C4-2B (cell line): ENCODE data around the gene PYDC1.

Source experiments
- H3K27ac ChIP-seq: fragments of 450-650 bp; 2 replicates; pipeline ENCODE4 v1.5.1; 2017
- CTCF ChIP-seq: fragments of 450-650 bp; conservative IDR thresholded peaks from 2 replicates; pipeline ENCODE4 v1.5.1; 2017; ENCODE audit warnings: mild to moderate bottlenecking
- ZFX ChIP-seq: fragments of 450-650 bp; IDR thresholded peaks from 2 replicates; pipeline ENCODE4 v1.6.1; 2017

Gene PYDC1

GRCh38 chr16:31191697-31192428, 25.1 kb downstream of the PYDC1 start:
- TF ChIP-seq CTCF (no peak), ZFX (no peak)
- no peak overlapping the region for H3K27ac ChIP-seq

- TF ChIP-seq CTCF (no peak), ZFX (no peak)
- H3K27ac ChIP-seq: no peak overlapping the region
Observed at GRCh38 chr16:31190818-31191444, 26.0 kb downstream of the PYDC1 start.

- no peak overlapping the region for H3K27ac ChIP-seq
- TF ChIP-seq CTCF (no peak), ZFX (no peak)
Observed at GRCh38 chr16:31190061-31190460, 26.9 kb downstream of the PYDC1 start.

GRCh38 chr16:31189412-31189778, 27.5 kb downstream of the PYDC1 start:
- no peak for TF ChIP-seq ZFX
- TF ChIP-seq CTCF: no peak
- no peak overlapping the region for H3K27ac ChIP-seq

GRCh38 chr16:31188450-31189411, 28.2 kb downstream of the PYDC1 start:
- TF ChIP-seq CTCF (no peak), ZFX (no peak)
- no peak overlapping the region for H3K27ac ChIP-seq

GRCh38 chr16:31187808-31188189, 29.1 kb downstream of the PYDC1 start:
- H3K27ac ChIP-seq: no peak overlapping the region
- TF ChIP-seq ZFX: no peak
- no peak for TF ChIP-seq CTCF
